Activated CD4-positive, CD25-positive, alpha-beta regulatory T cell treated with anti-CD3 and anti-CD28 coated beads, Interleukin-2, amount 50 U/mL, for 16 hours (primary cell): ENCODE data around the gene PRMT1.
"Not testable (repeated sequence)": the region's sequence is repeated elsewhere in the genome, so short reads cannot be mapped to it uniquely, and the experiment has no call there.

Source experiments
- DNase-seq: peaks from one replicate; pipeline ENCODE4 v3.0.0-alpha.2; 2020; ENCODE audit warnings: low read depth, low spot score

PRMT1 gene

GRCh38 chr19:49677231-49677900, at the start of gene PRMT1:
Gene PRMT1 (plus strand): TSS chr19:49677271. CDS start chr19:49677281, 10 bp downstream.
- no peak for DNase-seq

- no peak for DNase-seq
Measured at GRCh38 chr19:49629659-49630058, 47.4 kb upstream of the PRMT1 start.

GRCh38 chr19:49631014-49631588, 46.0 kb upstream of the PRMT1 start:
- no peak for DNase-seq

- no peak for DNase-seq
Measured at GRCh38 chr19:49631610-49632192, 45.4 kb upstream of the PRMT1 start.

- no peak for DNase-seq
Measured at GRCh38 chr19:49632576-49632975, 44.5 kb upstream of the PRMT1 start.

- not testable (repeated sequence) for DNase-seq
Measured at GRCh38 chr19:49633273-49633672, 43.8 kb upstream of the PRMT1 start.

GRCh38 chr19:49635530-49636232, 41.4 kb upstream of the PRMT1 start:
- DNase-seq: no peak

GRCh38 chr19:49636233-49636932, 40.7 kb upstream of the PRMT1 start:
- DNase-seq: no peak

- DNase-seq: no peak
Measured at GRCh38 chr19:49637821-49638738, 39.0 kb upstream of the PRMT1 start.

GRCh38 chr19:49639401-49640112, 37.5 kb upstream of the PRMT1 start:
- no peak for DNase-seq

GRCh38 chr19:49640113-49640898, 36.8 kb upstream of the PRMT1 start, which contains the start of gene RRAS:
Gene RRAS (minus strand): TSS chr19:49640143. CDS start chr19:49640098, 45 bp downstream.
- DNase-seq: peak; percentile 100

GRCh38 chr19:49641688-49642491, 35.2 kb upstream of the PRMT1 start, which contains the start of gene SCAF1:
Gene SCAF1 (plus strand): TSS chr19:49642209. CDS start chr19:49645027, 2,818 bp downstream.
- peak; percentile 99 for DNase-seq

GRCh38 chr19:49642492-49643035, 34.5 kb upstream of the PRMT1 start:
- no peak for DNase-seq

GRCh38 chr19:49643466-49643865, 33.6 kb upstream of the PRMT1 start:
- no peak for DNase-seq

- DNase-seq: no peak
Measured at GRCh38 chr19:49645592-49645991, 31.5 kb upstream of the PRMT1 start.

- no peak for DNase-seq
Measured at GRCh38 chr19:49645995-49646394, 31.1 kb upstream of the PRMT1 start.

- DNase-seq: no peak
Measured at GRCh38 chr19:49646586-49646985, 30.5 kb upstream of the PRMT1 start.
